SU-DHL-6 (cell line): ENCODE results near the gene PIK3C2G.

Experiments
- H2AFZ ChIP-seq: fragments of 200-600 bp; sonication (generic); 2 replicates; pipeline ENCODE4 v1.6.1; 2014; ENCODE audit warnings: low read depth, mild to moderate bottlenecking, moderate library complexity, mixed read lengths, antibody characterized with exemption, low read length; ENCODE audit not compliant: severe bottlenecking
- H3F3A ChIP-seq: fragments of 200-600 bp; shearing (Covaris generic); 2 replicates; pipeline ENCODE4 v1.6.0; 2016; ENCODE audit warnings: antibody characterized with exemption, mild to moderate bottlenecking; ENCODE audit not compliant: insufficient read depth
- H3K27ac ChIP-seq: fragments of 200-600 bp; sonication (generic); 2 replicates; pipeline ENCODE4 v1.5.1; 2016; ENCODE audit warnings: low read depth, mild to moderate bottlenecking, low read length, moderate library complexity, mixed read lengths
- H3K27me3 ChIP-seq: fragments of 200-600 bp; sonication (generic), shearing (Covaris generic); 2 replicates; pipeline ENCODE4 v1.6.0; 2014; ENCODE audit warnings: mild to moderate bottlenecking, low read length
- H3K36me3 ChIP-seq: fragments of 200-600 bp; sonication (generic); 2 replicates; pipeline ENCODE4 v1.6.1; 2014; ENCODE audit warnings: mild to moderate bottlenecking, low read length, mixed read lengths
- H3K4me2 ChIP-seq: fragments of 300-600, 200-600 bp; shearing (Covaris generic), sonication (generic); 2 replicates; pipeline ENCODE4 v1.6.0; 2014; ENCODE audit warnings: low read length, low read depth, mild to moderate bottlenecking; ENCODE audit not compliant: poor library complexity, severe bottlenecking
- H3K4me3 ChIP-seq: fragments of 200-600 bp; sonication (generic); 2 replicates; pipeline ENCODE4 v1.5.1; 2014; ENCODE audit warnings: antibody characterized with exemption, low read length, mild to moderate bottlenecking, mixed read lengths; ENCODE audit not compliant: insufficient read depth, poor library complexity, severe bottlenecking
- H3K79me2 ChIP-seq: fragments of 200-600 bp; sonication (generic); 2 replicates; pipeline ENCODE4 v1.6.1; 2014; ENCODE audit warnings: mild to moderate bottlenecking, low read length, moderate library complexity; ENCODE audit not compliant: insufficient read depth
- H3K9ac ChIP-seq: fragments of 200-600 bp; sonication (generic); 2 replicates; pipeline ENCODE4 v1.7.0; 2014; ENCODE audit warnings: mild to moderate bottlenecking, low read length
- H3K9me2 ChIP-seq: fragments of 200-600 bp; sonication (generic); replicated peaks from 2 replicates; pipeline ENCODE4 v1.6.1; 2014; ENCODE audit warnings: low read length; ENCODE audit not compliant: insufficient read depth
- H3K9me3 ChIP-seq: fragments of 200-600 bp; sonication (generic); 2 replicates; pipeline ENCODE4 v1.6.1; 2014; ENCODE audit warnings: low read length, mixed read lengths; ENCODE audit not compliant: insufficient read depth
- H4K20me1 ChIP-seq: fragments of 200-600 bp; sonication (generic); 2 replicates; pipeline ENCODE4 v1.6.1; 2014; ENCODE audit warnings: low read depth, mild to moderate bottlenecking, antibody characterized with exemption, low read length, moderate library complexity, mixed read lengths
- CTCF ChIP-seq: fragments of 200-600 bp; sonication (generic); IDR thresholded peaks from one replicate; pipeline ENCODE4 v1.5.1; 2017; ENCODE audit warnings: antibody characterized with exemption, mild to moderate bottlenecking, low read length, moderate library complexity; ENCODE audit not compliant: insufficient read depth, poor library complexity, severe bottlenecking
- EZH2phosphoT487 ChIP-seq: fragments of 200-600 bp; sonication (generic), shearing (Covaris generic); conservative IDR thresholded peaks from 2 replicates; pipeline ENCODE4 v1.6.1; 2018; ENCODE audit warnings: mild to moderate bottlenecking, antibody characterized with exemption, low read length, moderate library complexity, mixed read lengths

PIK3C2G gene

DNA sequence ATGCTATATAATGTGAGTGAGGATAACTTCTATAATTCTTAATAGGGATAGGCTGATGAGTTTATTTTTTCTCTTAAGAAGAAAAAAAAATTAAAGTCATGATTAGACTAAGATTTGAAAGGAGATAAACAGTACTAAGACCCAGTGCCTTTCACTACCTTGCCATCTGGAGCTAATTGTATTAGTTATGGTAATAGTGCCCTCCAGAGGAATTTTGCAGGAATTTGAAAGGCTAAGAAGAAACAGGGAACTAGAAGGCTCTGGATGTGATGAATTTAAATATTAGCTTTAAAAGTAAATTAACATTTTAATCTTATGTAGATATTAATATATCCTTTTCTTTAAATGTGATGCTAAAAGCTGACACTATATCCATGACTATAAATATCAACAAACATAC, 36.6 kb upstream of the PIK3C2G start:
- no peaks in the 10 kb centered on the region for H3F3A ChIP-seq
- no peak overlapping the region for H3K4me3 ChIP-seq
- H3K9me2 ChIP-seq, result no peaks in the 10 kb centered on the region
- no peak overlapping the region for H3K27ac ChIP-seq
- H4K20me1 ChIP-seq, result no peaks in the 10 kb centered on the region
- H3K9me3 ChIP-seq, result no peaks in the 10 kb centered on the region
- no peak overlapping the region for H2AFZ ChIP-seq
- H3K79me2 ChIP-seq, result no peaks in the 10 kb centered on the region
- H3K36me3 ChIP-seq, result no peaks in the 10 kb centered on the region
- TF ChIP-seq CTCF, result no peak
- TF ChIP-seq EZH2phosphoT487, result no peak
- no peak overlapping the region for H3K9ac ChIP-seq
- H3K4me2 ChIP-seq, result no peak overlapping the region
- no peaks in the 10 kb centered on the region for H3K27me3 ChIP-seq

DNA sequence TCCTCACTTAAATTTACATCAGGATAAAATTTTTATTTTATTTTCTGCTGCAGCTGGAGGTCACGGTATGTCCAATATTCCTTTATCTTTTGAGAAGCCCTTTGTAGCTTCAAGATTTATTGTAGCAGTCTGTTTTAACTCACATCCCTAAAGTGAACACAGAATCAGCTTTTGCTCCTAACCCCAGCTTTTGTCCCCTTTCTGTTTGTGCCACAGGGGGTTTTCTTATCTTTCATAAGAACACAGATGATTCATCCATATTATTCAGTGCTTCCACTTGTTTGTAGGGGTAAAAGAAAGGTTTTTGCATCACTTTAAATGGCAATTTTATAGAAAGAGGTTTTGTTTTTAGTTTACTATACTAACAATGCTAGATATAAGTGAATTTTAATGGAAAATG, 21.8 kb upstream of the PIK3C2G start:
- no peak for TF ChIP-seq EZH2phosphoT487
- TF ChIP-seq CTCF, result no peak
- Histone ChIP-seq H3K79me2 (no peaks in the 10 kb centered on the region), H3K4me3 (no peak overlapping the region), H3K9ac (no peak overlapping the region), H3K27me3 (no peaks in the 10 kb centered on the region), H3K4me2 (no peak overlapping the region), H2AFZ (no peak overlapping the region), H3K9me2 (no peaks in the 10 kb centered on the region), H3F3A (no peaks in the 10 kb centered on the region), H3K9me3 (no peaks in the 10 kb centered on the region), H4K20me1 (no peaks in the 10 kb centered on the region), H3K36me3 (no peaks in the 10 kb centered on the region), H3K27ac (no peak overlapping the region)

DNA sequence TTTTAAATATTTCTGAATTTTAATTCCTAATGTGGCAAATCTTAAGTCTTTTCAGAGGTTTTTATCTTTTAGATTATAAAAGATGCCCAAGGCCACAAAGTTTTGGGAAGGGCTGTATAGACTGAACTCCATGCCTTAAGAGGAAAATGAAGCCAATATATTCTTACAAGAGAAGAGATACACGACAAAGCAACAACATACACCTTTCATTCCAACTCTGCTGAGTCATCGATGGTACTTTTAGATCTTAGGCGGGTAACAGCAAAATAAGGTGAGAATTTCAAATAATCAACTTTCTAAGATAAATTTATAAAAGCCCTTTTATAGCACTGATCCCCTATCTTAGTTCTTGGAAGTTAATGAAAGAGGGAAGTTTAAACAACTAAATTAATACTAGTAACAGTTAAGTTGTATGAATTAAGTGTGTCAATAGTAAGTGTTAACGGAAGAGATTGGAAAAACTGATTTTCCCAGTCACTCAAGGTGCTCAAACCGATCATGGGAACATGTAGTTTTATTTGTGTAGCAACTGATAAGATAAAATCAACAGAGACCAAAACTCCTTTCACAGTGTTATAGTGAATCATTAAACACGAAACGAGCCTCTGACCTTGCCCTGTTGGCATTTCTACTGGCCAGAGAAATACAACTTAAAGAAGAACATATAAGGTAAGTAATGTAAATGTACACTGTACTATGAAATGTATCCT, 18.8 kb upstream of the PIK3C2G start:
- H3K4me2 ChIP-seq, result no peak overlapping the region
- TF ChIP-seq EZH2phosphoT487 (no peak), CTCF (no peak)
- H3K36me3 ChIP-seq, result no peaks in the 10 kb centered on the region
- no peak overlapping the region for H3K27ac ChIP-seq
- H3K9me2 ChIP-seq, result no peaks in the 10 kb centered on the region
- no peak overlapping the region for H3K4me3 ChIP-seq
- no peaks in the 10 kb centered on the region for H3F3A ChIP-seq
- H3K9me3 ChIP-seq, result no peaks in the 10 kb centered on the region
- H4K20me1 ChIP-seq, result no peaks in the 10 kb centered on the region
- no peaks in the 10 kb centered on the region for H3K79me2 ChIP-seq
- H3K9ac ChIP-seq, result no peak overlapping the region
- H3K27me3 ChIP-seq, result no peaks in the 10 kb centered on the region
- no peak overlapping the region for H2AFZ ChIP-seq
